Measurements from ENCODE around the gene CD99. TPM values are rescaled to one million over a fixed set of nuclear protein-coding genes. Genes with fewer than 3 reads are reported as not detected.

The CD99 gene
- total and polyA plus RNA-seq, 11 donors = 216 to 477 (median 276) TPM

DNA sequence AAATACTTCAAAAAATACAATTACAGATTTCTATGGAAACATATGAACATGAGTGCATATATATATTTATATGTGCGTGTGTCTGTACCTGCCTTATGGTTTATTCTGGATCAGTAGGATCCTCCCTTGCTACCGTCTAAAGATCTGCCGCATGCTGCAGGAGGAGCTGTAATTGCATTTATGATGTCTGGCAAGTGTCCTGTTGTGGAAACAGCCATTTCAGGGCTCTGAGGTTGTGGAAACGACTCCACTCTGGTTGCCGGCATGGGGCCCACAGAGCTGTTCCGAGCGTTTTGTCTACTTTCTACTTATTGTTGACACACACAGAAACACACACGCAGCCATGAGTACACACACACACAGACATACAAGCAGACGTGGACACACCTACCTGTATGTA is 21.3 kb downstream of the CD99 start:
- TF ChIP-seq, protein P1, sequence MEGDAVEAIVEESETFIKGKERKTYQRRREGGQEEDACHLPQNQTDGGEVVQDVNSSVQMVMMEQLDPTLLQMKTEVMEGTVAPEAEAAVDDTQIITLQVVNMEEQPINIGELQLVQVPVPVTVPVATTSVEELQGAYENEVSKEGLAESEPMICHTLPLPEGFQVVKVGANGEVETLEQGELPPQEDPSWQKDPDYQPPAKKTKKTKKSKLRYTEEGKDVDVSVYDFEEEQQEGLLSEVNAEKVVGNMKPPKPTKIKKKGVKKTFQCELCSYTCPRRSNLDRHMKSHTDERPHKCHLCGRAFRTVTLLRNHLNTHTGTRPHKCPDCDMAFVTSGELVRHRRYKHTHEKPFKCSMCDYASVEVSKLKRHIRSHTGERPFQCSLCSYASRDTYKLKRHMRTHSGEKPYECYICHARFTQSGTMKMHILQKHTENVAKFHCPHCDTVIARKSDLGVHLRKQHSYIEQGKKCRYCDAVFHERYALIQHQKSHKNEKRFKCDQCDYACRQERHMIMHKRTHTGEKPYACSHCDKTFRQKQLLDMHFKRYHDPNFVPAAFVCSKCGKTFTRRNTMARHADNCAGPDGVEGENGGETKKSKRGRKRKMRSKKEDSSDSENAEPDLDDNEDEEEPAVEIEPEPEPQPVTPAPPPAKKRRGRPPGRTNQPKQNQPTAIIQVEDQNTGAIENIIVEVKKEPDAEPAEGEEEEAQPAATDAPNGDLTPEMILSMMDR (IDR thresholded peaks at IDR 0.05) = no peak
- TF ChIP-seq POLR2A (IDR thresholded peaks at IDR 0.05) = no peak
- peaks cover 0 to 59% (median 50%) of the 10 kb centered on the region in 9 donors for H3K36me3 ChIP-seq
- DNase-seq (no peak), ATAC-seq (no peak)
- no peak overlapping the region for H3K4me3 ChIP-seq
- H3K27me3 ChIP-seq = no peaks in the 10 kb centered on the region
- intact Hi-C loops (cut with DNase I) = loop anchor here in 1 of 10 donors (10.0 kb wide), 1 partner anchor 98 kb away; no protein-coding TSS in a partner anchor
- no peak overlapping the region for H3K27ac ChIP-seq
- 84 to 95% (median 89%) methylated on average over 9 of the region's 9 CpGs for WGBS, 4 donors
- no peaks in the 10 kb centered on the region for H3K9me3 ChIP-seq
- peaks cover 4 to 57% (median 36%) of the 10 kb centered on the region in 12 donors for H3K4me1 ChIP-seq

DNA sequence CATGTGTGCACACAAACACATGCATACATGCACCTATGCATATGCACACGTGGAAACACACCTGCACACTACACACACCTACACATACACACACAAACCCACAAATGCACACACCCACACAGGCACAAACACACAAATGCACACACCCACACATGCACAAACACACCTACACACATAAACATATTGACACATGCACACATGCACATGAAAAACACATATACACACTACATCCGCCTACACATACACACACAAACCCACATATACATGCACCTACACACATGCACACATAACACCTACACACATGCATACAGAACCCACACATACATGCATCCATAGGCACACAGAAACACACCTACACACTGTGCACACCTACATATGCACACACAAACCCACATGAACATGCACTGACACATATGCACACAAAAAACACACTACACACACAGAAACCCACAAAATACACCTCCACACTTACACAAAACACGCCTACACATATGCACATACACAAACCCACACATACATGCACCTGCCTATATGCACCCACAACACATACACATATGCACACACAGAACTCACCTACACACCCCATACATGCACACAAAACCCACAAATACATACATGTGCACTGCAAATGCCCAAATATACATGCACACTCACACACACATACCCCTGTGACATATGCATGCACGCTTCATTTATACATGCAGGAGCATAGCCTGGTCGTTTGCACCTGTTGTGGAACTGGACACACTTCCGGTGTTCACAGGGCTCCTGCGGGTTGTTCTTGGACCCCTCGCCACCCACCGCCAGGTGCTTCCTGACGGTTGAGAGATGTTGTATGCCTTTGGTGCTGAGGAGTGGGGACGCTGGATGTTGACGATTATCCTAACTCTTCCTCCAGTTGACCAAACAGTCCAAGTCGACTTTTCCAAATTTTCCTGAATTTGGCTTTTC is 22.1 kb downstream of the CD99 start:
- ATAC-seq = no peak
- 75 to 82% (median 79%) methylated on average over 12 to 13 of the region's 13 CpGs for WGBS, 4 donors
- Histone ChIP-seq H3K4me1 (peaks cover 4 to 49% (median 29%) of the 10 kb centered on the region in 12 donors), H3K9me3 (no peaks in the 10 kb centered on the region), H3K27me3 (no peaks in the 10 kb centered on the region), H3K4me3 (no peak overlapping the region), H3K27ac (no peak overlapping the region), H3K36me3 (peaks cover 0 to 66% (median 58%) of the 10 kb centered on the region in 9 donors)
- TF ChIP-seq, protein P1 (IDR thresholded peaks at IDR 0.05) = no peak
- no peak for TF ChIP-seq POLR2A (IDR thresholded peaks at IDR 0.05)
- no peak for DNase-seq
- intact Hi-C loops (cut with DNase I) = loop anchor here in 1 of 10 donors (10.0 kb wide), 1 partner anchor 98 kb away; no protein-coding TSS in a partner anchor

DNA sequence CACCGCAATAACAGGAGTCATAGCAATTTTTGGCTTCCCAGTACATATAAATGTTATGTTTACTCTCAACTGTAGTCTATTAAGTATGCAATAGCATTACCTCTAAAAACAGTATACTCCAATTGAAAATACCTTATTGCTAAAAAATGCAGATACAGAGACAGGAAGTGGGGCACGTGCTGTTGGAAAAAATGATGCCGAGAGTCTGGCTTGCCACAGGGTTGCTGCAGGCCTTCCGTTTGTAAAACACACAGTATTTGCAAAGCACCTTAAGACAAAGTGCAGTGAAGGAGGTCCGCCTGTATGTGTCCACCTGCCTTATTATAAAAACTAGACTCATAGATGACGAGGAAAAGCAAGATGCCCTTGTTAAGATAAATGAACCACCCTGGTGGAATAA is 23.5 kb downstream of the CD99 start:
- peaks cover 0 to 80% (median 71%) of the 10 kb centered on the region in 9 donors for H3K36me3 ChIP-seq
- WGBS, 4 donors = 72 to 88% (median 81%) methylated on average over 6 of the region's 6 CpGs

More for the DNA sequence above, 23.5 kb downstream of the CD99 start:
- no peaks in the 10 kb centered on the region for H3K27me3 ChIP-seq
- H3K9me3 ChIP-seq = no peaks in the 10 kb centered on the region
- no peak overlapping the region for H3K4me3 ChIP-seq
- TF ChIP-seq POLR2A (IDR thresholded peaks at IDR 0.05) = no peak
- TF ChIP-seq, protein P1 (IDR thresholded peaks at IDR 0.05) = no peak
- intact Hi-C loops (cut with DNase I) = loop anchor here in 1 of 10 donors (10.0 kb wide), 1 partner anchor 100 kb away; no protein-coding TSS in a partner anchor
- no peak overlapping the region for H3K27ac ChIP-seq
- no peak for DNase-seq
- ATAC-seq = no peak
- H3K4me1 ChIP-seq = peaks cover 4 to 35% (median 15%) of the 10 kb centered on the region in 12 donors
